ENCODE measurements around the gene MRPL24. TPM values are rescaled to one million over a fixed set of nuclear protein-coding genes. Genes with fewer than 3 reads are reported as not detected.

MRPL24 gene
- total RNA-seq, 1 donor from 2014 or later = 41.8 TPM

- Histone ChIP-seq H3K27ac (no peak overlapping the region), H3K4me3 (no peak overlapping the region), H3K9me3 (no peaks in the 10 kb centered on the region), H3K4me1 (peaks cover 39% of the 10 kb centered on the region), H3K27me3 (no peaks in the 10 kb centered on the region), H3K36me3 (peaks cover 25% of the 10 kb centered on the region)
- ATAC-seq = no peak
- intact Hi-C loops (cut with DNase I) = no loop called here
- no peak for TF ChIP-seq CTCF (IDR thresholded peaks at IDR 0.05)
- no peak for DNase-seq
Observed at GRCh38 chr1:156744344-156744743, 3.5 kb upstream of the MRPL24 start.

GRCh38 chr1:156743367-156744302 lies 2.7 kb upstream of the MRPL24 start:
- intact Hi-C loops (cut with DNase I) = no loop called here
- DNase-seq (no peak), ATAC-seq (no peak)
- no peaks in the 10 kb centered on the region for H3K27me3 ChIP-seq
- peaks cover 25% of the 10 kb centered on the region for H3K36me3 ChIP-seq
- H3K4me1 ChIP-seq = peaks cover 32% of the 10 kb centered on the region
- H3K9me3 ChIP-seq = no peaks in the 10 kb centered on the region
- no peak for TF ChIP-seq CTCF (IDR thresholded peaks at IDR 0.05)
- no peak overlapping the region for H3K4me3 ChIP-seq
- no peak overlapping the region for H3K27ac ChIP-seq

GRCh38 chr1:156742801-156743200 lies 1.9 kb upstream of the MRPL24 start:
- no peak for ATAC-seq
- no peak for TF ChIP-seq CTCF (IDR thresholded peaks at IDR 0.05)
- Histone ChIP-seq H3K9me3 (no peaks in the 10 kb centered on the region), H3K4me3 (no peak overlapping the region), H3K4me1 (peaks cover 23% of the 10 kb centered on the region), H3K27ac (no peak overlapping the region), H3K36me3 (peaks cover 26% of the 10 kb centered on the region), H3K27me3 (no peaks in the 10 kb centered on the region)
- intact Hi-C loops (cut with DNase I) = no loop called here
- no peak for DNase-seq

- H3K27ac ChIP-seq = peak overlapping the region; percentile 83
Observed at GRCh38 chr1:156742017-156742416, 1.1 kb upstream of the MRPL24 start.

GRCh38 chr1:156741481-156741983 lies 644 bp upstream of the MRPL24 start:
- Histone ChIP-seq H3K4me3 (peak overlapping the region; percentile 40), H3K27ac (peak overlapping the region; percentile 83), H3K9me3 (no peaks in the 10 kb centered on the region), H3K27me3 (no peaks in the 10 kb centered on the region), H3K4me1 (peaks cover 17% of the 10 kb centered on the region), H3K36me3 (peaks cover 38% of the 10 kb centered on the region)
- intact Hi-C loops (cut with DNase I) = no loop called here
- DNase-seq = no peak
- no peak for TF ChIP-seq CTCF (IDR thresholded peaks at IDR 0.05)
- no peak for ATAC-seq

More at GRCh38 chr1:156742017-156742416, 1.1 kb upstream of the MRPL24 start:
- Histone ChIP-seq H3K27me3 (no peaks in the 10 kb centered on the region), H3K36me3 (peaks cover 33% of the 10 kb centered on the region), H3K4me3 (peak overlapping the region; percentile 40), H3K9me3 (no peaks in the 10 kb centered on the region), H3K4me1 (peaks cover 17% of the 10 kb centered on the region)
- no peak for ATAC-seq
- TF ChIP-seq CTCF (IDR thresholded peaks at IDR 0.05) = no peak
- intact Hi-C loops (cut with DNase I) = no loop called here
- no peak for DNase-seq
